ENCODE results near the gene IL10RB. TPM values are rescaled to one million over a fixed set of nuclear protein-coding genes. Genes with fewer than 3 reads are reported as not detected.
A peak's percentile ranks its signal among the peaks of the same experiment; 100 is the strongest.

The IL10RB gene
- total and polyA plus RNA-seq, 10 of the 15 experiments (the other 5 are each of a cell fraction or from before 2014, with no cell fraction given) = 15.0 to 55.1 (median 34.9) TPM

GRCh38 chr21:33332143-33332542, 66.0 kb downstream of the IL10RB start:
- Histone ChIP-seq H3K27ac (ENCODE audit: control insufficient read depth, insufficient read depth) (peak overlapping the region; percentile 82), H3K9ac (ENCODE audit: control insufficient read depth, insufficient read depth, low read length) (peak overlapping the region; percentile 3; the same call in 1 of the 2 replicates), H3K36me3 (ENCODE audit: control insufficient read depth in 2 of 2, insufficient read depth in 2 of 2, low read length in 1 of 2) (peaks cover 8 to 11% of the 10 kb centered on the region in 2 experiments), H3K4me3 (peak overlapping the region; percentile 0; the same call in 1 of the 2 replicates), H3K4me1 (ENCODE audit: control insufficient read depth, insufficient read depth, low read length) (peaks cover 29% of the 10 kb centered on the region), H3K9me3 (replicated peaks; ENCODE audit: control insufficient read depth, insufficient read depth, low read length) (peaks cover 13% of the 10 kb centered on the region; the same call in 2 of the 3 replicates), H3K27me3 (replicated peaks in 1 of 2; ENCODE audit: control insufficient read depth in 2 of 2, insufficient read depth in 2 of 2, low read length in 1 of 2) (no peaks in the 10 kb centered on the region), H3K79me2 (ENCODE audit: control insufficient read depth, insufficient read depth, low read length) (peaks cover 61% of the 10 kb centered on the region), H3K4me2 (ENCODE audit: control insufficient read depth, insufficient read depth) (peak overlapping the region; percentile 72), H2AFZ (ENCODE audit: control insufficient read depth, low read depth, low read length) (no peak overlapping the region), H4K20me1 (ENCODE audit: control insufficient read depth, insufficient read depth) (no peaks in the 10 kb centered on the region)
- ChIA-PET POLR2A (no interaction called here), RAD21 (ENCODE audit: unreplicated experiment) (interaction anchor here (0.8 to 1.8 kb wide), 6 partner anchors 11 to 127 kb away, joined by 3 to 7 read pairs (median 3); no protein-coding TSS in a partner anchor), SMC1A (ENCODE audit: uncharacterized antibody, unreplicated experiment) (interaction anchor here (0.7 to 2.5 kb wide), 11 partner anchors 8 to 113 kb away, joined by 3 to 13 read pairs (median 4); no protein-coding TSS in a partner anchor), CTCF (interaction anchor here (1.1 to 5.6 kb wide), 6 partner anchors 9 to 113 kb away, joined by 3 to 40 read pairs (median 12); no protein-coding TSS in a partner anchor)
- 0% methylated on average over 1 of the region's 1 CpG for WGBS (ENCODE audit: insufficient coverage, insufficient replicate concordance, low lambda C conversion rate, missing lambda C conversion rate)
- in situ Hi-C loops (cut with MboI) (no loop called here), intact Hi-C loops (cut with micrococcal nuclease; ENCODE audit: unreplicated experiment) (no loop called here)
- ATAC-seq (peak; percentile 83), FAIRE-seq (peak; percentile 66), DNase-seq (ENCODE audit: low read depth, low spot score) (no peak)
- no TSS peak for BruUV-seq (replicated peaks)
- TF ChIP-seq ZNF687 (IDR thresholded peaks at IDR 0.05) (no peak), NFYA (IDR thresholded peaks at IDR 0.05; ENCODE audit: borderline replicate concordance, low read depth, low read length) (no peak), TCF12 (IDR thresholded peaks at IDR 0.05; ENCODE audit: low read depth, low read length) (peak; percentile 72; the same call in 1 of the 2 replicates), ETV6 (conservative IDR thresholded peaks at IDR 0.05 in 1 of 2, IDR thresholded peaks at IDR 0.05 in 1 of 2; ENCODE audit: borderline replicate concordance in 1 of 2, low read depth in 1 of 2) (no peak), HSF1 (IDR thresholded peaks at IDR 0.05; ENCODE audit: low read depth, low read length) (no peak), TCF3 (IDR thresholded peaks at IDR 0.05; ENCODE audit: borderline replicate concordance, insufficient read depth, low read depth, low read length) (peak; percentile 52; the same call in 1 of the 2 replicates), RFX5 (IDR thresholded peaks at IDR 0.05; ENCODE audit: low read depth, low read length) (no peak), RAD21 (IDR thresholded peaks at IDR 0.05; ENCODE audit: insufficient read depth, low read depth, low read length) (0 out of 2 replicates have a peak, but pooled peaks have one; percentile 1), POLR2A (IDR thresholded peaks at IDR 0.05; ENCODE audit: low read depth, low read length) (peak; percentile 17; the same call in 1 of the 2 replicates), RUNX3 (IDR thresholded peaks at IDR 0.05; ENCODE audit: low read length) (peak; percentile 82), CREM (IDR thresholded peaks at IDR 0.05; ENCODE audit: low read depth) (0 out of 2 replicates have a peak, but pooled peaks have one; percentile 20), MEF2A (IDR thresholded peaks at IDR 0.05; ENCODE audit: insufficient read depth, low read depth, low read length) (0 out of 2 replicates have a peak, but pooled peaks have one; percentile 12), ZNF384 (IDR thresholded peaks at IDR 0.05; ENCODE audit: borderline replicate concordance, low read depth, low read length) (no peak), CEBPZ (IDR thresholded peaks at IDR 0.05; ENCODE audit: low read depth, low read length) (no peak)
